Activated T-cell treated with anti-CD3 and anti-CD28 coated beads, Interleukin-2, amount 50 U/mL, for 24 hours (primary cell): ENCODE results near the gene SLX4IP.

Experiments
- DNase-seq: peaks from one replicate; pipeline ENCODE4 v3.0.0-alpha.2; 2020
- H3K27ac Mint-ChIP-seq: 2 replicates; pipeline ENCODE4 v1.8.0; 2020; ENCODE audit warnings: mild to moderate bottlenecking, mixed read lengths
- H3K27me3 Mint-ChIP-seq: 2 replicates; pipeline ENCODE4 v1.8.0; 2020; ENCODE audit warnings: mixed read lengths
- H3K36me3 Mint-ChIP-seq: 2 replicates; pipeline ENCODE4 v1.8.0; 2020; ENCODE audit warnings: low read depth, mixed read lengths
- H3K4me1 Mint-ChIP-seq: 2 replicates; pipeline ENCODE4 v1.8.0; 2020; ENCODE audit warnings: low read depth, mixed read lengths
- H3K4me3 Mint-ChIP-seq: 2 replicates; pipeline ENCODE4 v1.8.0; 2020; ENCODE audit warnings: mild to moderate bottlenecking, moderate library complexity, mixed read lengths
- H3K9me3 Mint-ChIP-seq: 2 replicates; pipeline ENCODE4 v1.8.0; 2020; ENCODE audit warnings: mixed read lengths

The SLX4IP gene

DNA sequence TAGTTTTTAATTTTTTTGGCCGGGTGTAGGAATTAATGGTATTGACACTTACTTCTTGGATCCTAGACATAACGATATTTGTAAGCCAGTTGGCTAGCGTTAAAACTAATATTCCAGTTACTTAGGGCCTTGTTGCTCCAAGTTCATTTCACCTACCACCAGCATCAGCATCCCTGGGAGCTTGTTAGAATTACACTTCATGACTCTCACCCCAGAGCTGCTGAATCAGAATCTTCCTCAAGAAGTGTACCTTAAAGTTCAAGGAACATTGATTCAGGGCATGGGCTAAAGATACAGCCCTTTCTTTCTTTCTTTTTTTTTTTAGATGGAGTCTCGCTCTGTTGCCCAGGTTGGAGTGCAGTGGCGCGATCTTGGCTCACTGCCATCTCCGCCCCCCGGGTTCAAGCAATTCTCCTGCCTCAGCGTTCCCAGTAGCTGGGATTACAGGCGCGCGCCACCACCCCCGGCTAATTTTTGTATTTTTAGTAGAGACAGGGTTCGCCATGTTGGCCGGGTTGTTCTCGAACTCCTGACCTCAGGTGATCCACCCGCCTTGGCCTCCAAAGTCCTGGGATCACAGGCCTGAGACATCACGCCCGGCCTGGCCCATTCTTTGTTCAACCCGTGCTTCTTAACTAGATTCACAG is 1.1 kb downstream of the SLX4IP start:
- Mint-ChIP-seq H3K4me3 (peak overlapping the region; percentile 91), H3K27me3 (no peaks in the 10 kb centered on the region), H3K27ac (no peak overlapping the region), H3K36me3 (peaks cover 39% of the 10 kb centered on the region), H3K9me3 (no peaks in the 10 kb centered on the region), H3K4me1 (peaks cover 42% of the 10 kb centered on the region)
- DNase-seq: no peak

- Mint-ChIP-seq H3K4me1 (peaks cover 25% of the 10 kb centered on the region), H3K27me3 (no peaks in the 10 kb centered on the region), H3K36me3 (peaks cover 28% of the 10 kb centered on the region), H3K4me3 (no peak overlapping the region), H3K27ac (no peak overlapping the region), H3K9me3 (no peaks in the 10 kb centered on the region)
- no peak for DNase-seq
Measured at GRCh38 chr20:10438217-10438616, 3.1 kb downstream of the SLX4IP start.

- peaks cover 9% of the 10 kb centered on the region for H3K36me3 Mint-ChIP-seq
- no peak overlapping the region for H3K27ac Mint-ChIP-seq
- H3K4me1 Mint-ChIP-seq: peaks cover 27% of the 10 kb centered on the region
- H3K27me3 Mint-ChIP-seq: no peaks in the 10 kb centered on the region
- no peak overlapping the region for H3K4me3 Mint-ChIP-seq
- no peak for DNase-seq
- no peaks in the 10 kb centered on the region for H3K9me3 Mint-ChIP-seq
Measured at GRCh38 chr20:10443936-10444335, 8.8 kb downstream of the SLX4IP start.

DNA sequence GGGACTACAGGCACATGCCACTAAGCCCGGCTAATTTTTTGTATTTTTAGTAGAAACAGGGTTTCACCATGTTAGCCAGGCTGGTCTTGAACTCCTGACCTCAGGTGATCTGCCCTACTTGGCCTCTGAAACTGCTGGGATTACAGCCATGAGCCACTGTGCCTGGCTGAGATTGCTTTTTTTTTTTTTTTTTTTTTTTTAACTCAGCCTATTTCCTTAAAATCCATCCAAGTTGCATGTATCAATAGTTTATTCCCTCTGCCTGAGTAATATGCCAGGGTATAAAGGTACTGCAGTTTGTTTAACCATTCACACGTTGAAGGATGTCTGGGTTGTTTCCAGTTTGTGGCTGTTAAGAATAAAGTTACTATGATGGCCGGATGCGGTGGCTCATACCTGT is 10.7 kb downstream of the SLX4IP start:
- Mint-ChIP-seq H3K9me3 (no peaks in the 10 kb centered on the region), H3K4me3 (no peak overlapping the region), H3K27me3 (no peaks in the 10 kb centered on the region), H3K36me3 (peaks cover 8% of the 10 kb centered on the region), H3K27ac (no peak overlapping the region), H3K4me1 (peaks cover 27% of the 10 kb centered on the region)
- DNase-seq: no peak

- peak overlapping the region; percentile 63 for H3K4me3 Mint-ChIP-seq
- no peaks in the 10 kb centered on the region for H3K27me3 Mint-ChIP-seq
- no peaks in the 10 kb centered on the region for H3K9me3 Mint-ChIP-seq
- H3K27ac Mint-ChIP-seq: peak overlapping the region; percentile 80
- H3K4me1 Mint-ChIP-seq: peaks cover 28% of the 10 kb centered on the region
- DNase-seq: peak; percentile 40
- peaks cover 8% of the 10 kb centered on the region for H3K36me3 Mint-ChIP-seq
Measured at GRCh38 chr20:10447028-10447427, 11.9 kb downstream of the SLX4IP start.

GRCh38 chr20:10448270-10449156 is 13.4 kb downstream of the SLX4IP start:
- H3K36me3 Mint-ChIP-seq: peaks cover 8% of the 10 kb centered on the region
- peaks cover 36% of the 10 kb centered on the region for H3K4me1 Mint-ChIP-seq
- no peak overlapping the region for H3K4me3 Mint-ChIP-seq
- H3K27me3 Mint-ChIP-seq: no peaks in the 10 kb centered on the region
- no peaks in the 10 kb centered on the region for H3K9me3 Mint-ChIP-seq
- DNase-seq: no peak
- H3K27ac Mint-ChIP-seq: peak overlapping the region; percentile 18

- no peak overlapping the region for H3K4me3 Mint-ChIP-seq
- H3K27ac Mint-ChIP-seq: no peak overlapping the region
- DNase-seq: no peak
- H3K9me3 Mint-ChIP-seq: no peaks in the 10 kb centered on the region
- peaks cover 6% of the 10 kb centered on the region for H3K36me3 Mint-ChIP-seq
- H3K27me3 Mint-ChIP-seq: no peaks in the 10 kb centered on the region
- peaks cover 39% of the 10 kb centered on the region for H3K4me1 Mint-ChIP-seq
Measured at GRCh38 chr20:10449270-10449669, 14.2 kb downstream of the SLX4IP start.

DNA sequence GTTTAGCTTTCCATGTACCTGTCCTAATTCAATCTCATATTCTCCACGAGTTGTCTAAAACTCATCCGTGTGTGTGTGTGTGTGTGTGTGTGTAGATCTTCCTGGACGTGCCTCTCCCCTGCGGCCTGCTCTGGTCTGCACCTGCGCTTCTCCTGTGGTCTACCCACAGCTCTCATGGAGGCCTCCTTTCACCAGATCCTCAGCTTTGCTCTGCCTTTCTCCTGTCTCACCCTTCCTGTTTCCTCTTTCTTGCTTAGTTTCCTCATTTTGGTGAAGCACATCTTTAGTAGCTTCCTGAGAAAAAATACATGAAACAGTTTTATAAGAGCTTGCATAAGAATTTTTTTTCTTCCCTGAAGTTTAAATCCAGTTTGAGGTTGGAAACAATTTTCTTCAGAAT is 18.1 kb downstream of the SLX4IP start:
- Mint-ChIP-seq H3K4me3 (no peak overlapping the region), H3K27ac (peak overlapping the region; percentile 53), H3K27me3 (no peaks in the 10 kb centered on the region), H3K4me1 (peaks cover 20% of the 10 kb centered on the region), H3K9me3 (peaks cover 5% of the 10 kb centered on the region), H3K36me3 (peaks cover 14% of the 10 kb centered on the region)
- DNase-seq: no peak

- Mint-ChIP-seq H3K4me3 (no peak overlapping the region), H3K36me3 (peaks cover 24% of the 10 kb centered on the region), H3K9me3 (peaks cover 5% of the 10 kb centered on the region), H3K27ac (no peak overlapping the region), H3K4me1 (peaks cover 18% of the 10 kb centered on the region), H3K27me3 (no peaks in the 10 kb centered on the region)
- DNase-seq: no peak
Measured at GRCh38 chr20:10454151-10454750, 19.1 kb downstream of the SLX4IP start.

DNA sequence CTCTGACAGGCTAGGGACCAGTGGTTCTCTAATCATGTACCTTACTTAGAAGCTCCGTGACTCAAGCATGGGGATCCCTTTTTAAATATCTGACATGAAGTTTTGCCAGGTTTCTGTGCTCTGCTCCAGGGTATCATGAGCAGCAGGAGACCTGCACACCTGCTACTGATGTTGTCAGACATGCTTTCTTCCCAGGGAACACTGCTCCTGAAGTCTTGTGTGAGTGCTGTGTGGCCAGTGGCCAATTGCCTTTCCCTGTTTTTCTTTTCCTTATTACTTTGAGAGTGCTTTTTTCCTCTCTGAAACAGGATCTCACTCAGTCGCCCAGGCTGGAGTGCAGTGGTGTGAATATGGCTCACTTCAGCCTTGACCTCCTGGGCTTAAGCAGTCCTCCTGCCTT is 26.4 kb downstream of the SLX4IP start:
- Mint-ChIP-seq H3K4me3 (no peak overlapping the region), H3K4me1 (peaks cover 14% of the 10 kb centered on the region), H3K27ac (no peak overlapping the region), H3K36me3 (peaks cover 56% of the 10 kb centered on the region), H3K9me3 (peaks cover 5% of the 10 kb centered on the region), H3K27me3 (no peaks in the 10 kb centered on the region)
- DNase-seq: no peak

- H3K36me3 Mint-ChIP-seq: peaks cover 50% of the 10 kb centered on the region
Measured at GRCh38 chr20:10462516-10462915, 27.4 kb downstream of the SLX4IP start.

GRCh38 chr20:10463622-10464021 is 28.5 kb downstream of the SLX4IP start:
- H3K27ac Mint-ChIP-seq: no peak overlapping the region
- H3K4me1 Mint-ChIP-seq: peaks cover 19% of the 10 kb centered on the region
- H3K4me3 Mint-ChIP-seq: no peak overlapping the region
- no peaks in the 10 kb centered on the region for H3K9me3 Mint-ChIP-seq
- H3K27me3 Mint-ChIP-seq: no peaks in the 10 kb centered on the region
- H3K36me3 Mint-ChIP-seq: peaks cover 42% of the 10 kb centered on the region
- DNase-seq: no peak

More at GRCh38 chr20:10462516-10462915, 27.4 kb downstream of the SLX4IP start:
- DNase-seq: no peak
- H3K4me3 Mint-ChIP-seq: no peak overlapping the region
- H3K4me1 Mint-ChIP-seq: peaks cover 14% of the 10 kb centered on the region
- H3K27ac Mint-ChIP-seq: no peak overlapping the region
- H3K27me3 Mint-ChIP-seq: no peaks in the 10 kb centered on the region
- H3K9me3 Mint-ChIP-seq: peaks cover under 1% of the 10 kb centered on the region

DNA sequence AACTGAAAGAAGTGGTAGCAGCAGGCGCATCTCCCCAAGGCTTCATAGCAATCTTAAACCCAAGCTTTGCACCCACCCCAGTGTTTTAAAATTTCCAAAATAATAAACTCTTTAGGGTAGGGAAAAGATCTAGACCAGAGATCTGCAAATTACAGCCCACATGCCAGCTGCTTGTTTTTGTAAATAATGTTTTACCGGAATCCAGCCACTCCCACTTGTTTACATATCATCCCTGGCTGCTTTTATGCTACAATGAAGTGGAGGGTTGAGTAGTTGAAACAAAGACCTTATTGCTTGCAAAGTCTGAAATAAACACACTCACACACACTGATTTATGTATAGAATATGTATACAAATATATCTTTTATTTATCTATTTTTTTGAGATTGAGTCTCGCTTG is 30.0 kb downstream of the SLX4IP start:
- Mint-ChIP-seq H3K27me3 (no peaks in the 10 kb centered on the region), H3K9me3 (no peaks in the 10 kb centered on the region), H3K4me3 (no peak overlapping the region), H3K4me1 (peaks cover 24% of the 10 kb centered on the region), H3K36me3 (peaks cover 36% of the 10 kb centered on the region), H3K27ac (no peak overlapping the region)
- no peak for DNase-seq

- Mint-ChIP-seq H3K27ac (no peak overlapping the region), H3K4me1 (peaks cover 19% of the 10 kb centered on the region), H3K27me3 (no peaks in the 10 kb centered on the region), H3K9me3 (no peaks in the 10 kb centered on the region), H3K36me3 (peaks cover 33% of the 10 kb centered on the region), H3K4me3 (no peak overlapping the region)
- DNase-seq: no peak
Measured at GRCh38 chr20:10466325-10466724, 31.2 kb downstream of the SLX4IP start.

GRCh38 chr20:10466855-10467254 is 31.8 kb downstream of the SLX4IP start:
- H3K36me3 Mint-ChIP-seq: peaks cover 34% of the 10 kb centered on the region
- no peak overlapping the region for H3K4me3 Mint-ChIP-seq
- peaks cover 15% of the 10 kb centered on the region for H3K4me1 Mint-ChIP-seq
- H3K27ac Mint-ChIP-seq: no peak overlapping the region
- H3K9me3 Mint-ChIP-seq: no peaks in the 10 kb centered on the region
- no peaks in the 10 kb centered on the region for H3K27me3 Mint-ChIP-seq
- DNase-seq: no peak
